PC-3 (cell line): ENCODE measurements around the gene KSR2.

Source experiments
- EZH2 ChIP-seq: fragments of 300-600 bp; sonication (generic); IDR thresholded peaks from one replicate; pipeline ENCODE4 v1.6.1; 2017; ENCODE audit warnings: antibody characterized with exemption, mild to moderate bottlenecking, low read length; ENCODE audit not compliant: unreplicated experiment
- TF ChIP-seq, protein P1 (sequence below): fragments of 300-600 bp; sonication (generic); conservative IDR thresholded peaks from 2 replicates; pipeline ENCODE4 v1.5.1; 2017; ENCODE audit warnings: antibody characterized with exemption, low read depth, mild to moderate bottlenecking, low read length

DNA sequence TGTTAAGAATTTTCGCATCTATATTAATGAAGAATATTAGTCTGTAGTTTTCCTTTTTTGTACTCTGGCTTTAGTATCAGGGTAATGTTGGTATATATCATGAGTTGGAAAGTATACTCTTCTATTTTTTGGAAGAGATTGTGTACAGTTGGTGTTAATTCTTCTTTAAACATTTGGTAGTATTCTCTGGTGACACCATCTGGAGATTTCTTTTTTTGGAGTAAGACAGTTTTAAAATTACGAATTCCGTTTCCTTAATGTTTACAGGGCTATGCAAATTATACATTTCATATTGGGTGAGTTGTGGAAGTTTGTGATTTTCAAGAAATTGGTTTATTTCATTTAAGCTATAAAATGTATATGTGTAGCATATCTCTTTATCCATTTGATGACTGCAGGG is 423.6 kb downstream of the KSR2 start:
- TF ChIP-seq EZH2 = no peak
- TF ChIP-seq, protein P1, sequence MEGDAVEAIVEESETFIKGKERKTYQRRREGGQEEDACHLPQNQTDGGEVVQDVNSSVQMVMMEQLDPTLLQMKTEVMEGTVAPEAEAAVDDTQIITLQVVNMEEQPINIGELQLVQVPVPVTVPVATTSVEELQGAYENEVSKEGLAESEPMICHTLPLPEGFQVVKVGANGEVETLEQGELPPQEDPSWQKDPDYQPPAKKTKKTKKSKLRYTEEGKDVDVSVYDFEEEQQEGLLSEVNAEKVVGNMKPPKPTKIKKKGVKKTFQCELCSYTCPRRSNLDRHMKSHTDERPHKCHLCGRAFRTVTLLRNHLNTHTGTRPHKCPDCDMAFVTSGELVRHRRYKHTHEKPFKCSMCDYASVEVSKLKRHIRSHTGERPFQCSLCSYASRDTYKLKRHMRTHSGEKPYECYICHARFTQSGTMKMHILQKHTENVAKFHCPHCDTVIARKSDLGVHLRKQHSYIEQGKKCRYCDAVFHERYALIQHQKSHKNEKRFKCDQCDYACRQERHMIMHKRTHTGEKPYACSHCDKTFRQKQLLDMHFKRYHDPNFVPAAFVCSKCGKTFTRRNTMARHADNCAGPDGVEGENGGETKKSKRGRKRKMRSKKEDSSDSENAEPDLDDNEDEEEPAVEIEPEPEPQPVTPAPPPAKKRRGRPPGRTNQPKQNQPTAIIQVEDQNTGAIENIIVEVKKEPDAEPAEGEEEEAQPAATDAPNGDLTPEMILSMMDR = no peak
